Measurements from ENCODE around the gene TSPAN19.
"Not testable (repeated sequence)": the region's sequence is repeated elsewhere in the genome, so short reads cannot be mapped to it uniquely, and the experiment has no call there.

TSPAN19 gene

GRCh38 chr12:85036733-85037132 lies 656 bp upstream of the TSPAN19 start:
- Histone ChIP-seq H3K9me3 (ENCODE audit: insufficient read depth, low read depth, low read length) (no peaks in the 10 kb centered on the region), H3K4me1 (ENCODE audit: insufficient read depth, low read length) (peaks cover 3% of the 10 kb centered on the region; the same call in 1 of the 2 replicates), H3K4me3 (ENCODE audit: low read length) (peak overlapping the region; percentile 84), H3K9ac (ENCODE audit: low read depth, low read length) (peak overlapping the region; percentile 75; the same call in 1 of the 2 replicates), H3K27ac (ENCODE audit: low read length) (no peak overlapping the region), H3K27me3 (ENCODE audit: insufficient read depth, low read length) (no peaks in the 10 kb centered on the region; the same call in 1 of the 2 replicates), H3K36me3 (ENCODE audit: insufficient read depth, low read depth, low read length) (no peaks in the 10 kb centered on the region)

DNA sequence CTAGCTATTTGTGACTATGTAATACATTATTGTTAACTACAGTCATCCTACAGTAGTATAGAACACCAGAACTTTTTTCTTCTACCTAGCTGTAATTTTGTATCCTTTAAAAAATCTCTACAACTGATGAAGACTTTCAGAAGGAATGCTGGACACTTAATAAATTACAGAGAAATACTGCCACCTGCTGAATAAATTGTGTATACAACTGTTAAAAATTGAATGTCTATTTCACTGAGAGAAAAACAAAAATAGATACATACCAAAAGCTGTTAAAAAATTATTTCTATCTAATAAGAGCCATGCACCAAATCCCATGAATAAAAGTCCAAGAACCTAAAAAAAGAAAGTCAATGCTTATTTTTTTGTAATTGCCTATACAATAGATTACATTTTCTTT lies 6.6 kb downstream of the TSPAN19 start:
- no peaks in the 10 kb centered on the region for H3K9me3 ChIP-seq (ENCODE audit: insufficient read depth, low read depth, low read length)
- H3K36me3 ChIP-seq (ENCODE audit: insufficient read depth, low read depth, low read length) = no peaks in the 10 kb centered on the region
- no peak overlapping the region for H3K9ac ChIP-seq (ENCODE audit: low read depth, low read length)
- H3K4me1 ChIP-seq (ENCODE audit: insufficient read depth, low read length) = no peaks in the 10 kb centered on the region
- no peak overlapping the region for H3K4me3 ChIP-seq (ENCODE audit: low read length)
- H3K27me3 ChIP-seq (ENCODE audit: insufficient read depth, low read length) = no peaks in the 10 kb centered on the region; the same call in 1 of the 2 replicates
- no peak overlapping the region for H3K27ac ChIP-seq (ENCODE audit: low read length)

GRCh38 chr12:85018098-85018497 lies 18.0 kb downstream of the TSPAN19 start:
- Histone ChIP-seq H3K4me3 (ENCODE audit: low read length) (no peak overlapping the region), H3K9me3 (ENCODE audit: insufficient read depth, low read depth, low read length) (no peaks in the 10 kb centered on the region), H3K27me3 (ENCODE audit: insufficient read depth, low read length) (no peaks in the 10 kb centered on the region), H3K27ac (ENCODE audit: low read length) (no peak overlapping the region), H3K9ac (ENCODE audit: low read depth, low read length) (no peak overlapping the region), H3K36me3 (ENCODE audit: insufficient read depth, low read depth, low read length) (no peaks in the 10 kb centered on the region), H3K4me1 (ENCODE audit: insufficient read depth, low read length) (no peaks in the 10 kb centered on the region; the same call in 1 of the 2 replicates)

DNA sequence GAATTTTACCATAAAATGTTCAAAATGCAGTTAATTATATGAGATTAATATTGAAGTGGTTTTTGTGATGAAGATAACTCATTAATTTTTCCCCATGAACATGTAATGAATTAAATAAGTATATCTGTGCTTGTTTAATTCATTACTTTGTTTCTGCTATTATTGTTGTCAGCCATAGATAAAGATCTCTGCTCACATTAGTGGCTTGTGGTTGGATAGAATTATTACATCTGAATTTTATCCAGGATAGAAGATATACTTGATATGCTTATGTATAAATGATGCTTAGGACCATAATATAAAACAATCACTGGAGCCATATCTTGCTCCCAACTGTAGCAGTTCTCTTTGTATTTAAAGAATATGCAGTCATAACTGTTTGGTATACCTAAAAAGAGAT lies 18.5 kb downstream of the TSPAN19 start:
- Histone ChIP-seq H3K4me1 (ENCODE audit: insufficient read depth, low read length) (no peaks in the 10 kb centered on the region; the same call in 1 of the 2 replicates), H3K9me3 (ENCODE audit: insufficient read depth, low read depth, low read length) (no peaks in the 10 kb centered on the region), H3K4me3 (ENCODE audit: low read length) (no peak overlapping the region), H3K27ac (ENCODE audit: low read length) (no peak overlapping the region), H3K36me3 (ENCODE audit: insufficient read depth, low read depth, low read length) (no peaks in the 10 kb centered on the region), H3K27me3 (ENCODE audit: insufficient read depth, low read length) (no peaks in the 10 kb centered on the region), H3K9ac (ENCODE audit: low read depth, low read length) (no peak overlapping the region)

GRCh38 chr12:85017133-85017532 lies 18.9 kb downstream of the TSPAN19 start:
- Histone ChIP-seq H3K4me3 (ENCODE audit: low read length) (no peak overlapping the region), H3K9me3 (ENCODE audit: insufficient read depth, low read depth, low read length) (no peaks in the 10 kb centered on the region), H3K36me3 (ENCODE audit: insufficient read depth, low read depth, low read length) (no peaks in the 10 kb centered on the region), H3K27ac (ENCODE audit: low read length) (no peak overlapping the region), H3K4me1 (ENCODE audit: insufficient read depth, low read length) (no peaks in the 10 kb centered on the region), H3K27me3 (ENCODE audit: insufficient read depth, low read length) (no peaks in the 10 kb centered on the region), H3K9ac (ENCODE audit: low read depth, low read length) (no peak overlapping the region)

GRCh38 chr12:85016413-85016812 lies 19.7 kb downstream of the TSPAN19 start:
- H3K36me3 ChIP-seq (ENCODE audit: insufficient read depth, low read depth, low read length) = no peaks in the 10 kb centered on the region
- H3K4me3 ChIP-seq (ENCODE audit: low read length) = no peak overlapping the region
- H3K27ac ChIP-seq (ENCODE audit: low read length) = no peak overlapping the region
- H3K9ac ChIP-seq (ENCODE audit: low read depth, low read length) = no peak overlapping the region
- H3K27me3 ChIP-seq (ENCODE audit: insufficient read depth, low read length) = no peaks in the 10 kb centered on the region
- no peaks in the 10 kb centered on the region for H3K9me3 ChIP-seq (ENCODE audit: insufficient read depth, low read depth, low read length)
- H3K4me1 ChIP-seq (ENCODE audit: insufficient read depth, low read length) = no peaks in the 10 kb centered on the region

DNA sequence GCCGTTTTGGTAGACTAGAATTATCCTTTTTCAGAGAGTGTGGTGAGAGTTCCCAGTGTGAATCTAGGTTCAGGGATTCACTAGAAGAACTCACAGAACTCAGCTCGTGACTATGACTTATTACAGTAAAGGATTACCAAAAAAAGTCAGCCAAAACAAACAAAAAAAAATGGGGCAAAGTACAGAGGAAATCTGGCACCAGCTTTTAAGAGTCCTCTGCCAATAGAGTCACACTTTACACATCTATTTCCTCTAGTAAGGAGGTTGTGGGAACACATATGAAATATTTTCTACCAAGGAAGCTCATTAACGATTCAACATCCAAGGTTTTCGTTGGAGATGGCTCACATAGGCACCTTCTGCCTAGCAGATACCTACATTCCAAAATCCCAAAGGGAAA lies 28.2 kb downstream of the TSPAN19 start:
- H3K9me3 ChIP-seq (ENCODE audit: insufficient read depth, low read depth, low read length) = no peaks in the 10 kb centered on the region
- peaks cover 7% of the 10 kb centered on the region; the same call in 1 of the 2 replicates for H3K4me1 ChIP-seq (ENCODE audit: insufficient read depth, low read length)
- H3K9ac ChIP-seq (ENCODE audit: low read depth, low read length) = no peak overlapping the region
- no peaks in the 10 kb centered on the region for H3K27me3 ChIP-seq (ENCODE audit: insufficient read depth, low read length)
- no peaks in the 10 kb centered on the region for H3K36me3 ChIP-seq (ENCODE audit: insufficient read depth, low read depth, low read length)
- H3K4me3 ChIP-seq (ENCODE audit: low read length) = no peak overlapping the region
- H3K27ac ChIP-seq (ENCODE audit: low read length) = no peak overlapping the region

DNA sequence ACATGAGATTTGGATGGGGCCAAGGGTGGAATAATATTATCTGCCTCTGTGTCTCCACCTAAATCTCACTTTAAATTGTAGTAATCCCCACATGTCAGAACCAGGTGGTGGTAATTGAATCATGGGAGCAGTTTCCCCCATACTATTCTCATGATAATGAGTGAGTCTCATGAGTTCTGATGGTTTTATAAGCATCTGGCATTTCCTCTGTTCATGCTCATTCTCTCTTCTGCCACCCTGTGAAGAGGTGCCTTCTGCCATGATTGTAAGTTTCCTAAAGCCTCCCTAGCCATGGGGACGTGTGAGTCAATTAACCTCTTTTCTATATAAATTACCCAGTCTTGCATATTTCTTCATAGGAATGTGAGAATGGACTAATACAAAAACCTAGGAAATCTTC lies 29.9 kb downstream of the TSPAN19 start:
- no peaks in the 10 kb centered on the region for H3K36me3 ChIP-seq (ENCODE audit: insufficient read depth, low read depth, low read length)
- H3K27ac ChIP-seq (ENCODE audit: low read length) = no peak overlapping the region
- H3K27me3 ChIP-seq (ENCODE audit: insufficient read depth, low read length) = no peaks in the 10 kb centered on the region
- peaks cover 7% of the 10 kb centered on the region; the same call in 1 of the 2 replicates for H3K4me1 ChIP-seq (ENCODE audit: insufficient read depth, low read length)
- no peaks in the 10 kb centered on the region for H3K9me3 ChIP-seq (ENCODE audit: insufficient read depth, low read depth, low read length)
- no peak overlapping the region for H3K9ac ChIP-seq (ENCODE audit: low read depth, low read length)
- no peak overlapping the region for H3K4me3 ChIP-seq (ENCODE audit: low read length)

- no peaks in the 10 kb centered on the region for H3K9me3 ChIP-seq (ENCODE audit: insufficient read depth, low read depth, low read length)
- no peak overlapping the region for H3K27ac ChIP-seq (ENCODE audit: low read length)
- no peak overlapping the region for H3K9ac ChIP-seq (ENCODE audit: low read depth, low read length)
- H3K27me3 ChIP-seq (ENCODE audit: insufficient read depth, low read length) = no peaks in the 10 kb centered on the region
- H3K36me3 ChIP-seq (ENCODE audit: insufficient read depth, low read depth, low read length) = no peaks in the 10 kb centered on the region
- H3K4me3 ChIP-seq (ENCODE audit: low read length) = peak overlapping the region; percentile 27; the same call in 1 of the 2 replicates
- H3K4me1 ChIP-seq (ENCODE audit: insufficient read depth, low read length) = peaks cover 7% of the 10 kb centered on the region; the same call in 1 of the 2 replicates
Measured at GRCh38 chr12:85005615-85006014, 30.5 kb downstream of the TSPAN19 start.

- H3K36me3 ChIP-seq (ENCODE audit: insufficient read depth, low read depth, low read length); H3K4me1 ChIP-seq (ENCODE audit: insufficient read depth, low read length); H3K27me3 ChIP-seq (ENCODE audit: insufficient read depth, low read length); H3K9me3 ChIP-seq (ENCODE audit: insufficient read depth, low read depth, low read length): not testable (repeated sequence)
- H3K4me3 ChIP-seq (ENCODE audit: low read length) = peak overlapping the region; percentile 29; the same call in 1 of the 2 replicates
- peak overlapping the region; percentile 8; the same call in 1 of the 2 replicates for H3K9ac ChIP-seq (ENCODE audit: low read depth, low read length)
- H3K27ac ChIP-seq (ENCODE audit: low read length) = peak overlapping the region; percentile 39
Measured at GRCh38 chr12:85005047-85005446, 31.0 kb downstream of the TSPAN19 start.

- Histone ChIP-seq H3K4me3 (ENCODE audit: low read length) (peak overlapping the region; percentile 29; the same call in 1 of the 2 replicates), H3K9me3 (ENCODE audit: insufficient read depth, low read depth, low read length) (no peaks in the 10 kb centered on the region), H3K9ac (ENCODE audit: low read depth, low read length) (no peak overlapping the region), H3K27ac (ENCODE audit: low read length) (no peak overlapping the region), H3K4me1 (ENCODE audit: insufficient read depth, low read length) (peaks cover 7% of the 10 kb centered on the region; the same call in 1 of the 2 replicates), H3K27me3 (ENCODE audit: insufficient read depth, low read length) (no peaks in the 10 kb centered on the region), H3K36me3 (ENCODE audit: insufficient read depth, low read depth, low read length) (no peaks in the 10 kb centered on the region)
Measured at GRCh38 chr12:85004204-85004603, 31.9 kb downstream of the TSPAN19 start.

DNA sequence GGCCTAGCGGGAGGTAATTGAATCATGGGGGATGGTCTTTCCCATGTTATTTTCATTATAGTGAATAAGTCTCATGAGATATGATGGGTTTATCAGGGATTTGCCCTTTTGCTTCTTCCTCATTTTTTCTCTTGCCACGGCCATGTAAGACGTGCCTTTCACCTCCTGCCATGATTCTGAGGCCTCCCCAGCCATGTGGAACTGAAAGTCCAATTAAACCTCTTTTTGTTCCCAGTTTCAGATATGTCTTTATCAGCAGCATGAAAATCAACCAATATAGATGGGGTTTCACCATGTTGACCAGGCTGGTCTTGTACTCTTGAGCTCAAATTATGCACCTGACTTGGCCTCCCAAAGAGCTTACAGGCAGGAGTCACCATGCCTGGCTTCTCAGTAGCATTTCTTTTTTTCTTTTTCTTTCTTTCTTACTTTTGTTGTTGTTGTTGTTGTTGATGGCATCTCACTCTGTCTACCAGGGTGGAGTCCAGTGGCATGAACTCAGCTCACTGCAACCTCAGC lies 33.2 kb downstream of the TSPAN19 start:
- Histone ChIP-seq H3K36me3 (ENCODE audit: insufficient read depth, low read depth, low read length) (no peaks in the 10 kb centered on the region), H3K4me3 (ENCODE audit: low read length) (no peak overlapping the region), H3K9me3 (ENCODE audit: insufficient read depth, low read depth, low read length) (no peaks in the 10 kb centered on the region), H3K27me3 (ENCODE audit: insufficient read depth, low read length) (no peaks in the 10 kb centered on the region), H3K27ac (ENCODE audit: low read length) (no peak overlapping the region), H3K4me1 (ENCODE audit: insufficient read depth, low read length) (peaks cover 7% of the 10 kb centered on the region; the same call in 1 of the 2 replicates), H3K9ac (ENCODE audit: low read depth, low read length) (no peak overlapping the region)

Data from iPS-20b (cell line).